DMS53 treated with DMSO at 0.1 percent for 48 hours (cell line): ENCODE data around the gene NAA60.

ENCODE experiments used
- DNase-seq: peaks from one replicate; lab custom pipeline; 2025; ENCODE audit not compliant: unreplicated experiment; lab: John Stamatoyannopoulos, UW

NAA60 gene

GRCh38 chr16:3536271-3536731 lies 92.8 kb downstream of the NAA60 start:
- DNase-seq = no peak
